GM23248 (cell line): Measurements from ENCODE around the gene RPS8.

Source experiments
- EZH2 ChIP-seq: fragments of 200-600 bp; sonication (generic); IDR thresholded peaks from 2 replicates; pipeline ENCODE4 v1.6.1; 2018; ENCODE audit warnings: antibody characterized with exemption, mild to moderate bottlenecking; ENCODE audit not compliant: insufficient read depth, poor library complexity, severe bottlenecking
- EZH2phosphoT487 ChIP-seq: fragments of 200-600 bp; sonication (generic); IDR thresholded peaks from 2 replicates; pipeline ENCODE4 v1.6.1; 2018; ENCODE audit warnings: antibody characterized with exemption, moderate library complexity, mild to moderate bottlenecking, low read depth; ENCODE audit not compliant: insufficient read depth

DNA sequence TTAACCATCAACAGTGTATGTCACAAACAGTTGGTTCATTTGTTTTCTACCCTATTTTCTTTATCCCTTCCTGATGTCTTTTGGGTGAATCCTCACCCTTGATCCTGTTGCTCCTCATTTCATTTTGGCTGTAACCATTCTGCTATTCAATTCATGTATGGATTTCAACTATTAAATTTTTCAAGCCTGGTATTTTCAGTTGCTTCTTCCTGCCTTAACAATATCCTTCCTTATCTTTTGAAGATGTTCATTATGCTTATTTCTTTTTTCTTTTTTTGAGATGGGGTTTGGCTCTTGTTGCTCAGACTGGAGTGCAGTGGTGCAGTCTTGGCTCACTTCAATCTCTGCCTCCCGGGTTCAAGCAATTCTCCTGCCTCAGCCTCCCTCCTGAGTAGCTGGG is 41.6 kb upstream of the RPS8 start:
- no peak for TF ChIP-seq EZH2
- no peak for TF ChIP-seq EZH2phosphoT487
